Hepatocyte (in vitro differentiated cells): ENCODE results near the gene HPS4.

ENCODE experiments used
- EZH2 ChIP-seq: fragments of 200-600 bp; sonication (generic); IDR thresholded peaks from 2 replicates; pipeline ENCODE4 v1.6.1; 2016; ENCODE audit warnings: antibody characterized with exemption, mild to moderate bottlenecking, borderline replicate concordance
- TF ChIP-seq, protein P1 (sequence below): fragments of 200-600 bp; sonication (generic); IDR thresholded peaks from 2 replicates; pipeline ENCODE4 v1.5.1; 2016; ENCODE audit warnings: antibody characterized with exemption, mild to moderate bottlenecking; ENCODE audit not compliant: poor library complexity

DNA sequence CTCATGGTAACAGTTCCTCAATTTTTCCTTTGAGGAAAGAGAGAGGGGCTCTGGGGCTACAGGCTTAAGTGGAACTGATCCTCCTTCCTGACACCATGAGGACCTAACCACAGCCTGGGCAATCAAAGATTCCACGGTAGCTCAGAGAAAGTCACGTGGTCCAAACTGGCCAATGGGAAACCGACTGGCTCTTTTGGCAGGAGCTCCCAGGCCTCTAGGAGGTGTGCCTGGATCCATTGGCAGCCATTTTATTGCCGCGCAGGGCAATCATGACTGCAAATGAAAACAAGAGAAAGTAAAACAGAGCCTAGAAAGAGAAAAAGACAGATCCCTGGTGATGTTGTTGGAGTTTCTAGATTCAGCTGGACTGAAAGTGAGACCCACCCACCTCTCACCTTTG, 81.9 kb downstream of the HPS4 start:
- TF ChIP-seq, protein P1, sequence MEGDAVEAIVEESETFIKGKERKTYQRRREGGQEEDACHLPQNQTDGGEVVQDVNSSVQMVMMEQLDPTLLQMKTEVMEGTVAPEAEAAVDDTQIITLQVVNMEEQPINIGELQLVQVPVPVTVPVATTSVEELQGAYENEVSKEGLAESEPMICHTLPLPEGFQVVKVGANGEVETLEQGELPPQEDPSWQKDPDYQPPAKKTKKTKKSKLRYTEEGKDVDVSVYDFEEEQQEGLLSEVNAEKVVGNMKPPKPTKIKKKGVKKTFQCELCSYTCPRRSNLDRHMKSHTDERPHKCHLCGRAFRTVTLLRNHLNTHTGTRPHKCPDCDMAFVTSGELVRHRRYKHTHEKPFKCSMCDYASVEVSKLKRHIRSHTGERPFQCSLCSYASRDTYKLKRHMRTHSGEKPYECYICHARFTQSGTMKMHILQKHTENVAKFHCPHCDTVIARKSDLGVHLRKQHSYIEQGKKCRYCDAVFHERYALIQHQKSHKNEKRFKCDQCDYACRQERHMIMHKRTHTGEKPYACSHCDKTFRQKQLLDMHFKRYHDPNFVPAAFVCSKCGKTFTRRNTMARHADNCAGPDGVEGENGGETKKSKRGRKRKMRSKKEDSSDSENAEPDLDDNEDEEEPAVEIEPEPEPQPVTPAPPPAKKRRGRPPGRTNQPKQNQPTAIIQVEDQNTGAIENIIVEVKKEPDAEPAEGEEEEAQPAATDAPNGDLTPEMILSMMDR, result no peak
- no peak for TF ChIP-seq EZH2
